Spinal cord (tissue), 10 donors: Measurements from ENCODE around the gene IFIT5. TPM values are rescaled to one million over a fixed set of nuclear protein-coding genes. Genes with fewer than 3 reads are reported as not detected.
A peak's percentile ranks its signal among the peaks of the same experiment; 100 is the strongest.

ENCODE experiments used
- DNase-seq, 6 donors: peaks; one replicate each; pipeline versions ENCODE4 v3.0.0 to v3.0.0-alpha.2; 2013 to 2015; ENCODE audit warnings: low spot score in 6 of 6, low read depth in 4 of 6
- H3K27ac ChIP-seq: one replicate; pipeline ENCODE4 v1.5.1; 2013; ENCODE audit warnings: low read depth, low read length, control low read depth
- H3K27me3 ChIP-seq: one replicate; pipeline ENCODE4 v1.6.1; 2013; ENCODE audit warnings: low read length; ENCODE audit not compliant: control insufficient read depth, insufficient read depth
- H3K36me3 ChIP-seq: one replicate; pipeline ENCODE4 v1.6.1; 2013; ENCODE audit warnings: low read length; ENCODE audit not compliant: control insufficient read depth, insufficient read depth
- H3K4me1 ChIP-seq: one replicate; pipeline ENCODE4 v1.6.1; 2013; ENCODE audit warnings: low read length; ENCODE audit not compliant: control insufficient read depth, insufficient read depth
- H3K4me3 ChIP-seq: one replicate; pipeline ENCODE4 v1.5.1; 2013; ENCODE audit warnings: low read depth, low read length, control low read depth
- H3K9me3 ChIP-seq: one replicate; pipeline ENCODE4 v1.6.1; 2013; ENCODE audit warnings: low read length; ENCODE audit not compliant: control insufficient read depth, insufficient read depth
- WGBS: methylation state at CpG from one replicate; pipeline ENCODE4 v1.1.5; 2013; ENCODE audit warnings: missing lambda C conversion rate; ENCODE audit not compliant: insufficient coverage; 5-methylcytosine and 5-hydroxymethylcytosine counted together
- long read RNA-seq, 4 donors: transcript quantifications; one replicate each; lab custom pipeline, GENCODE V29; 2026
- polyA plus RNA-seq, 2 donors: library from polyadenylated mRNA; unstranded; fragments of 120-200 nt; gene quantifications; one replicate each; pipeline ENCODE4 v1.2.1, GENCODE V29; 2013; ENCODE audit not compliant: insufficient read length in 2 of 2
- total RNA-seq, 2 donors: library from RNA; depleted of rRNA in 1 of 2; stranded (reverse); fragments of 120-200 nt in 1 of 2; fragments of >200 nt in 1 of 2; gene quantifications; one replicate each; pipeline versions ENCODE4 v1.2.3 to v1.2.4, GENCODE V29; 2013 to 2014
- donor health status: healthy.

Gene IFIT5, protein sequence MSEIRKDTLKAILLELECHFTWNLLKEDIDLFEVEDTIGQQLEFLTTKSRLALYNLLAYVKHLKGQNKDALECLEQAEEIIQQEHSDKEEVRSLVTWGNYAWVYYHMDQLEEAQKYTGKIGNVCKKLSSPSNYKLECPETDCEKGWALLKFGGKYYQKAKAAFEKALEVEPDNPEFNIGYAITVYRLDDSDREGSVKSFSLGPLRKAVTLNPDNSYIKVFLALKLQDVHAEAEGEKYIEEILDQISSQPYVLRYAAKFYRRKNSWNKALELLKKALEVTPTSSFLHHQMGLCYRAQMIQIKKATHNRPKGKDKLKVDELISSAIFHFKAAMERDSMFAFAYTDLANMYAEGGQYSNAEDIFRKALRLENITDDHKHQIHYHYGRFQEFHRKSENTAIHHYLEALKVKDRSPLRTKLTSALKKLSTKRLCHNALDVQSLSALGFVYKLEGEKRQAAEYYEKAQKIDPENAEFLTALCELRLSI
- total RNA-seq, result 10 to 100 TPM; 28.9 to 44.8 TPM
- polyA plus RNA-seq, result 10 to 100 TPM; 19.3 to 30.9 TPM
- long read RNA-seq, donor 1, full-length matches to known transcripts, result 22 of 22 reads
- long read RNA-seq, donor 1, partial matches to known transcripts, result 0 of 22 reads
- long read RNA-seq, donor 1, other reads (novel, unspliced or antisense), result 0 of 22 reads
- long read RNA-seq, donor 2, full-length matches to known transcripts, result 2 of 2 reads
- long read RNA-seq, donor 2, partial matches to known transcripts, result 0 of 2 reads
- long read RNA-seq, donor 2, other reads (novel, unspliced or antisense), result 0 of 2 reads
- long read RNA-seq, donor 3, full-length matches to known transcripts, result 12 of 12 reads
- long read RNA-seq, donor 3, partial matches to known transcripts, result 0 of 12 reads
- long read RNA-seq, donor 3, other reads (novel, unspliced or antisense), result 0 of 12 reads
- long read RNA-seq, donor 4, full-length matches to known transcripts, result 11 of 11 reads
- long read RNA-seq, donor 4, partial matches to known transcripts, result 0 of 11 reads
- long read RNA-seq, donor 4, other reads (novel, unspliced or antisense), result 0 of 11 reads

DNA sequence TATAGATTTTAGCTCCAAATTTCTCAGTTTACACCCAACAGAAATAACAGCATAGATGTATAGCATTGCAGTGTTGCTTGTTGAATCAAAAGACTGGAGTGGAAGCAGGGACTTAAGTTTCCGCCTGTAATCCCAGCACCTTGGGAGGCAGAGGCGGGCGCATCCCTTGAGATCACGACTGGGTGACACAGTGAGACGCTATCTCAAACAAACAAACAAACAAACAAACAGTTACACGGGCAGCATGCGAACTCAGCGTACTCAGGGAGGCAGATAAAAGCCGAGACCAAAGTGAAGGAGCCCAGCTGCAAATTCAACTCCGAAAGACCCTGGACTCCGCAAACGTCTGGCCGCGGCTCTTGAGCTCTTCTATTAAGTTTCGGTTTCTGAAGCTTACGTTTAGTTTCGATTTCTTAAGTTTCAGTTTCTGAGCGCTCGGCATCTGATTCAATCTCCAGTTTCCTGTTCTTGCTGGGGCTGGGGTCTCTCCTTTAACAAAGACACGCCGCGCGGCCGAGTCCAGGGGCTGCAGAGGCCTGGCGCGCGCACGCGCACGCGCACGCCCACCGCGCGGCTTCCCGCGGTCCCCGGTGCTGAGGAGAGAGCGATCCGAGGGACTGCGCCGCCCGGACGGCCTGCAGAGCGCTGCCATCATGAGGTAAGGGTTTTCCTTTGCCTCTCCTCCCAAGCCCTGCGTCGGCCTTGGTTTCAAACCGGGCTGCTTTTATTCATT is at the start of gene IFIT5:
Gene IFIT5, plus strand, starts transcription at position 423 of the 733 bp plus-strand sequence. Its CDS starts 231 bp downstream, at position 654.
- Histone ChIP-seq H3K4me3 (peak within 1 kb of the TSS; percentile 90), H3K27me3 (no peaks in the 10 kb centered on the region), H3K36me3 (no peaks in the 10 kb centered on the region), H3K4me1 (peaks cover 9% of the 10 kb centered on the region), H3K9me3 (no peaks in the 10 kb centered on the region), H3K27ac (peak within 1 kb of the TSS; percentile 94)
- under 1% methylated on average over 48 of the region's 48 CpGs for WGBS
- peak; percentile 71 to 96 (median 81) for DNase-seq

- Histone ChIP-seq H3K4me1 (peaks cover 13% of the 10 kb centered on the region), H3K9me3 (no peaks in the 10 kb centered on the region), H3K4me3 (no peak overlapping the region), H3K27ac (peak overlapping the region; percentile 86), H3K27me3 (no peaks in the 10 kb centered on the region), H3K36me3 (no peaks in the 10 kb centered on the region)
- DNase-seq, result peak in 2 of 6 donors; percentile 74
- 8% methylated on average over 2 of the region's 4 CpGs for WGBS
These were observed 46.8 kb upstream of the IFIT5 start for GRCh38 chr10:89367529-89367928.

DNA sequence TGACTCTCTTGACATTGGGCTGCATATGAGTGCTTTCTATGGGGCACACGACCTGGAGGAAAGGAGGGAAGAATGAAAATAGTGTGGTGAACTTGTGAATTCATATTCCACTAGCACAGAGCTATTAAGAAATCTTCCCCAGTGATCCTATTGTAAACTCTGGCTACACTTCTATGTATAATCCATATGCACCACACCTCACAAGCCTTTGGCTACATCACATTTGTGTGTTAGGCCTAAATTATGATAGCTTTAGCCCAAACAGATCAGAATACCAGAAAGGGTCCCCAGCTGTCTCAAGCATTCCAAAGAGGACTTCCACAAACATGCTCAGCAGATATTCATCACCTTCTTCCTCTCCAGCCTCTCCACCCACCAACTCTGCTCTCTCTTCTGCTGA is 46.2 kb upstream of the IFIT5 start:
- WGBS, result no CpG with 5 or more reads among the region's 1 CpG
- Histone ChIP-seq H3K9me3 (no peaks in the 10 kb centered on the region), H3K4me1 (peaks cover 13% of the 10 kb centered on the region), H3K36me3 (no peaks in the 10 kb centered on the region), H3K27me3 (no peaks in the 10 kb centered on the region), H3K27ac (peak overlapping the region; percentile 86), H3K4me3 (no peak overlapping the region)
- no peak for DNase-seq

- peaks cover 13% of the 10 kb centered on the region for H3K4me1 ChIP-seq
- peak overlapping the region; percentile 86 for H3K27ac ChIP-seq
- H3K4me3 ChIP-seq, result no peak overlapping the region
- H3K36me3 ChIP-seq, result no peaks in the 10 kb centered on the region
- H3K9me3 ChIP-seq, result no peaks in the 10 kb centered on the region
- 38% methylated on average over 1 of the region's 5 CpGs for WGBS
- no peaks in the 10 kb centered on the region for H3K27me3 ChIP-seq
- DNase-seq, result peak in 2 of 6 donors; percentile 64 to 66
These were observed 44.9 kb upstream of the IFIT5 start for GRCh38 chr10:89369156-89370105.

- no peak overlapping the region for H3K27ac ChIP-seq
- H3K27me3 ChIP-seq, result no peaks in the 10 kb centered on the region
- peaks cover 17% of the 10 kb centered on the region for H3K4me1 ChIP-seq
These were observed 43.3 kb upstream of the IFIT5 start for GRCh38 chr10:89371079-89371478.

GRCh38 chr10:89371987-89372386 is 42.4 kb upstream of the IFIT5 start:
- Histone ChIP-seq H3K27me3 (no peaks in the 10 kb centered on the region), H3K4me3 (no peak overlapping the region), H3K36me3 (no peaks in the 10 kb centered on the region), H3K9me3 (no peaks in the 10 kb centered on the region), H3K27ac (no peak overlapping the region), H3K4me1 (peaks cover 17% of the 10 kb centered on the region)
- WGBS, result 90% methylated on average over 3 of the region's 3 CpGs
- no peak for DNase-seq

More at GRCh38 chr10:89371079-89371478, 43.3 kb upstream of the IFIT5 start:
- H3K9me3 ChIP-seq, result no peaks in the 10 kb centered on the region
- DNase-seq, result no peak
- no peaks in the 10 kb centered on the region for H3K36me3 ChIP-seq
- no peak overlapping the region for H3K4me3 ChIP-seq

- H3K4me1 ChIP-seq, result peaks cover 7% of the 10 kb centered on the region
- H3K36me3 ChIP-seq, result no peaks in the 10 kb centered on the region
- H3K27me3 ChIP-seq, result no peaks in the 10 kb centered on the region
- no peak overlapping the region for H3K4me3 ChIP-seq
- peak overlapping the region; percentile 95 for H3K27ac ChIP-seq
- DNase-seq, result peak in 5 of 6 donors; percentile 67 to 92 (median 77)
- H3K9me3 ChIP-seq, result no peaks in the 10 kb centered on the region
- no CpG with 5 or more reads among the region's 3 CpGs for WGBS
These were observed 40.3 kb upstream of the IFIT5 start for GRCh38 chr10:89373916-89374711.

DNA sequence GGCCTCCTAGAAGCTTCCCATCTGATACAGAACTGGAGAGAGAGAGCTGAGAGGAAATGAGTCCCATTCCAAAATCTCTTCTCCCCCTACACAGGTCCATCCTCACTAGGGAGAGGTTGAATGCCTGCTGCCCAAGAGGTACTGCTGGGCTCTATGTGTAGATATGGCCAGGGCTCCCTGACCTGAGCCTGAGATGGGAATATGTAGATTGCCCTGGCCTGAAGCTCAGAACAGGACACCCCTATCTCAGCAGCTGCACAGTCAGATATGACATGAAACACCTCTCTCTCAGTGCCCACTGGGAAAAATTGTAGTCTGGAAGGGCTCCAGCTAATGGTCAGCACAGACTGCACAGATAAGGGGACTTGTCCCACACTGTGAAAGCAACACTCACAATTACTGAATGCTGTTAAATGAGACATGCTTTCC is 39.6 kb upstream of the IFIT5 start:
- DNase-seq, result no peak
- Histone ChIP-seq H3K27me3 (no peaks in the 10 kb centered on the region), H3K4me3 (no peak overlapping the region), H3K4me1 (peaks cover 4% of the 10 kb centered on the region), H3K36me3 (no peaks in the 10 kb centered on the region), H3K27ac (peak overlapping the region; percentile 95), H3K9me3 (no peaks in the 10 kb centered on the region)
